Breast epithelium (tissue), 3 donors: Measurements from ENCODE around the gene WHAMM.
"Not testable (repeated sequence)": the region's sequence is repeated elsewhere in the genome, so short reads cannot be mapped to it uniquely, and the experiment has no call there.

Experiments
- POLR2A ChIP-seq: fragments of 450-650 bp; IDR thresholded peaks from one replicate; pipeline ENCODE4 v1.6.1; 2016; ENCODE audit warnings: antibody characterized with exemption, mild to moderate bottlenecking, moderate library complexity
- POLR2AphosphoS5 ChIP-seq, 3 donors: sonication (generic); formaldehyde crosslinking; IDR thresholded peaks; one replicate each; pipeline ENCODE4 v1.6.1; 2017; ENCODE audit warnings: antibody characterized with exemption in 3 of 3
- TF ChIP-seq, protein P1 (sequence below), 3 donors: fragments of 450-650 bp; IDR thresholded peaks; one replicate each; pipeline ENCODE4 v1.5.1; 2016 to 2017; ENCODE audit warnings: antibody characterized with exemption in 3 of 3, mild to moderate bottlenecking in 3 of 3, moderate library complexity in 3 of 3

DNA sequence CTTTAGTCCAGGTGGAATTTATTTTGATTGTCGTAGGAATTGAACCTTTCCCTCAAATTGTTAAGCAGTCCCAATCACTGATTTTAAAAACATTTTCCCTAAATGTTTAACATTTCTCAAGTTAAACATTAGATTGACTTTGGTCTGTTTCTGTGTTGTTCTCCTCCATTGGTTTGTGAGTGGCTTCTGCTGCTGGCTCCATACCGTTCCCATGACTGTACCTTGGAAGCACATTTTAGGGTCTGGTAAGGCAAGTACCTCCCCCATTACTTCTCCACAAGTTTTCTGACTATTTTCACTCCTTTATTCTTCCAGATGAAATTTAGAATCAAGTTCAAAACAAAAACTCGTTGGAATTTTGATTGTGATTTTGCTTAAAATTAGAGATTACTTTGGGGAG is 12.0 kb downstream of the WHAMM start:
- TF ChIP-seq, protein P1, sequence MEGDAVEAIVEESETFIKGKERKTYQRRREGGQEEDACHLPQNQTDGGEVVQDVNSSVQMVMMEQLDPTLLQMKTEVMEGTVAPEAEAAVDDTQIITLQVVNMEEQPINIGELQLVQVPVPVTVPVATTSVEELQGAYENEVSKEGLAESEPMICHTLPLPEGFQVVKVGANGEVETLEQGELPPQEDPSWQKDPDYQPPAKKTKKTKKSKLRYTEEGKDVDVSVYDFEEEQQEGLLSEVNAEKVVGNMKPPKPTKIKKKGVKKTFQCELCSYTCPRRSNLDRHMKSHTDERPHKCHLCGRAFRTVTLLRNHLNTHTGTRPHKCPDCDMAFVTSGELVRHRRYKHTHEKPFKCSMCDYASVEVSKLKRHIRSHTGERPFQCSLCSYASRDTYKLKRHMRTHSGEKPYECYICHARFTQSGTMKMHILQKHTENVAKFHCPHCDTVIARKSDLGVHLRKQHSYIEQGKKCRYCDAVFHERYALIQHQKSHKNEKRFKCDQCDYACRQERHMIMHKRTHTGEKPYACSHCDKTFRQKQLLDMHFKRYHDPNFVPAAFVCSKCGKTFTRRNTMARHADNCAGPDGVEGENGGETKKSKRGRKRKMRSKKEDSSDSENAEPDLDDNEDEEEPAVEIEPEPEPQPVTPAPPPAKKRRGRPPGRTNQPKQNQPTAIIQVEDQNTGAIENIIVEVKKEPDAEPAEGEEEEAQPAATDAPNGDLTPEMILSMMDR (IDR thresholded peaks at IDR 0.05) = not testable (repeated sequence)
- TF ChIP-seq POLR2A; POLR2AphosphoS5 (IDR thresholded peaks at IDR 0.05): not testable (repeated sequence)
